Right lung (tissue), 5 donors: ENCODE data around the gene PDZRN4. TPM values are rescaled to one million over a fixed set of nuclear protein-coding genes. Genes with fewer than 3 reads are reported as not detected.
"Not testable (repeated sequence)": the region's sequence is repeated elsewhere in the genome, so short reads cannot be mapped to it uniquely, and the experiment has no call there.

ENCODE experiments used
- DNase-seq, 2 donors: peaks; one replicate each; pipeline ENCODE4 v3.0.0-alpha.2; 2013
- polyA plus RNA-seq, 5 donors: library from polyadenylated mRNA; unstranded; fragments of 120-200 nt; gene quantifications; one replicate each; pipeline versions ENCODE4 v1.2.1 to v1.2.3, GENCODE V29; 2013; ENCODE audit warnings: inconsistent platforms in 1 of 5, low replicate concordance in 1 of 5; ENCODE audit not compliant: insufficient read length in 5 of 5, insufficient read depth in 1 of 5

Gene PDZRN4
- polyA plus RNA-seq, 5 donors, result 0.16 to 0.59 (median 0.35) TPM

- no peak for DNase-seq
These were observed 374.9 kb downstream of the PDZRN4 start for GRCh38 chr12:41563051-41563450.

GRCh38 chr12:41564816-41565215 is 376.7 kb downstream of the PDZRN4 start:
- no peak for DNase-seq

GRCh38 chr12:41566703-41567102 is 378.6 kb downstream of the PDZRN4 start:
- no peak for DNase-seq

GRCh38 chr12:41573445-41573844 is 385.3 kb downstream of the PDZRN4 start:
- DNase-seq, result no peak

GRCh38 chr12:41576925-41577324 is 388.8 kb downstream of the PDZRN4 start:
- no peak for DNase-seq

- no peak for DNase-seq
These were observed 389.9 kb downstream of the PDZRN4 start for GRCh38 chr12:41577995-41578394.

GRCh38 chr12:41585784-41586183 is 397.7 kb downstream of the PDZRN4 start:
- no peak for DNase-seq

- DNase-seq, result no peak
These were observed 399.5 kb downstream of the PDZRN4 start for GRCh38 chr12:41587574-41587973.

GRCh38 chr12:41589878-41590277 is 401.8 kb downstream of the PDZRN4 start:
- DNase-seq, result no peak

GRCh38 chr12:41596190-41596589 is 408.1 kb downstream of the PDZRN4 start:
- DNase-seq, result no peak

- DNase-seq, result no peak
These were observed 416.7 kb downstream of the PDZRN4 start for GRCh38 chr12:41604830-41605229.

GRCh38 chr12:41605545-41606305 is 417.6 kb downstream of the PDZRN4 start:
- DNase-seq, result no peak

GRCh38 chr12:41606468-41607445 is 418.6 kb downstream of the PDZRN4 start:
- no peak for DNase-seq

- no peak for DNase-seq
These were observed 424.9 kb downstream of the PDZRN4 start for GRCh38 chr12:41612892-41613557.

GRCh38 chr12:41615174-41615573 is 427.1 kb downstream of the PDZRN4 start:
- not testable (repeated sequence) for DNase-seq

GRCh38 chr12:41619705-41620104 is 431.6 kb downstream of the PDZRN4 start:
- no peak for DNase-seq

- DNase-seq, result no peak
These were observed 433.2 kb downstream of the PDZRN4 start for GRCh38 chr12:41621291-41621690.
